ENCODE data around the gene KLHL22.
"Not testable (repeated sequence)": the region's sequence is repeated elsewhere in the genome, so short reads cannot be mapped to it uniquely, and the experiment has no call there.

Gene KLHL22, protein sequence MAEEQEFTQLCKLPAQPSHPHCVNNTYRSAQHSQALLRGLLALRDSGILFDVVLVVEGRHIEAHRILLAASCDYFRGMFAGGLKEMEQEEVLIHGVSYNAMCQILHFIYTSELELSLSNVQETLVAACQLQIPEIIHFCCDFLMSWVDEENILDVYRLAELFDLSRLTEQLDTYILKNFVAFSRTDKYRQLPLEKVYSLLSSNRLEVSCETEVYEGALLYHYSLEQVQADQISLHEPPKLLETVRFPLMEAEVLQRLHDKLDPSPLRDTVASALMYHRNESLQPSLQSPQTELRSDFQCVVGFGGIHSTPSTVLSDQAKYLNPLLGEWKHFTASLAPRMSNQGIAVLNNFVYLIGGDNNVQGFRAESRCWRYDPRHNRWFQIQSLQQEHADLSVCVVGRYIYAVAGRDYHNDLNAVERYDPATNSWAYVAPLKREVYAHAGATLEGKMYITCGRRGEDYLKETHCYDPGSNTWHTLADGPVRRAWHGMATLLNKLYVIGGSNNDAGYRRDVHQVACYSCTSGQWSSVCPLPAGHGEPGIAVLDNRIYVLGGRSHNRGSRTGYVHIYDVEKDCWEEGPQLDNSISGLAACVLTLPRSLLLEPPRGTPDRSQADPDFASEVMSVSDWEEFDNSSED

DNA sequence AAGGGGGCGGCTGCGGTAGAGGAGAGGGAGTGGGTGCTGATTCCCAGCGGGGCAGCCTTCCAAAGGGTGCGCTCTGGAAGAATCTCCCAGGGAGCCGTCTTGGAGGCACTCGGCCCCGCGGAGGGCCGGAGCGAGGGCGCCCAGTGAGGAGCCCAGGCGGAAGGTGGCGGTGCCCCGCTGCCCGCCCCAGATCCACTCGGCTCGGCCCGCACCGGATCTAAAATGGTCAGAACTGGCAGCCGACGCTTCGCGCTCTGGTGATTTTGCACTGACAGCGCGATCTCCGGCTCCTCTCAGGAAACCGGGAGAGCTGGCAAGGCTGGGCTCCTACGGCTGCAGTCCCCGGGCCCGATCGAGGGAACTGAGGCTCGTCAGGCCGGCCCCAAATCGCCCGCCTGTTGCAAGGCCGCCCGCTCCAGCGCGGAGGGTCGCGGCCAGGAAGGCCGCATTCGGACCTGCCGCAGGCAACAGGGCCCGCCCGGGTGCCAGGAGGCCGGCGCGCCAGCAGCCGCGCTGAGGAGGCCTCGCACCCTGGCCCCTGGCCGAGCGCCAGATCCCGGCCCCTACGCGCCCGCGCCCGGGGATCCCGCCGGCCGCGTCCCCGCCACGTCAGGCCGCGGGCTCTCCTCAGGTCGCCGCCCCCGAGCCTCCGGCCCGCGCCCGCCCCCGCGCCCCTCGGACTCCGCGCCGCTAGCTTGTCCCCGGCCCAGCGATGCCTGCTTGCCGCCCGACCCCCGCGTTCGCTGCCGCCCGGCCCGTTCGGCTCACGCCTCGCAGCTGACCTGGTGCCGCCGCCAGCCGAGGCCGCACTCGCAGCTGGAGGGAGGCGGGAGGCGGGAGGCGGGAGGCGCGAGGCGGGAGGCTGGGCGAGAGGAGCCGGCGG, at the start of gene KLHL22:
KLHL22 (minus strand) TSS at position 818 of the 883 bp plus-strand sequence. CDS start 6,584 bp downstream, outside the sequence.
- H3K4me1 Mint-ChIP-seq, result peaks cover 46% of the 10 kb centered on the region
- no peaks in the 10 kb centered on the region for H3K9me3 Mint-ChIP-seq
- H3K27ac Mint-ChIP-seq (ENCODE audit: low read depth), result peak within 1 kb of the TSS; percentile 94
- no peak for DNase-seq (ENCODE audit: low spot score in 2 of 2)
- peaks cover 3% of the 10 kb centered on the region for H3K36me3 Mint-ChIP-seq (ENCODE audit: insufficient read depth)
- peak within 1 kb of the TSS; percentile 95 for H3K4me3 Mint-ChIP-seq
- ATAC-seq (replicated peaks; ENCODE audit: extremely low read depth, poor library complexity, severe bottlenecking), result peak; percentile 5
- H3K27me3 Mint-ChIP-seq, result no peaks in the 10 kb centered on the region

DNA sequence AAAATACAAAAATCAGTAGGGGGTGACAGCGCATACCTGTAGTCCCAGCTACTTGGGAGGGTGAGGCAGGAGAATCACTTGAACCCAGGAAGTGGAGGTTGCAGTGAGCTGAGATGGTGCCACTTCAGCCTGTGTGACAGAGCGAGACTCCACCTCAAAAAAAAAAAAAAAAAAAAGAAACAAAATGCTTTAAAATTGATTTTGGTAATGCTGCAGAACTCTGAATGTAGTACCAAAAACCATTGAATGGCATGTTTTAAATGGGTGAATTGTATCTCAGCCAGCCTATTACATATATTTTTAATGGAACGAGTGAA, 49.7 kb upstream of the KLHL22 start:
- peaks cover 24% of the 10 kb centered on the region for H3K36me3 Mint-ChIP-seq (ENCODE audit: insufficient read depth)
- not testable (repeated sequence) for H3K27ac Mint-ChIP-seq (ENCODE audit: low read depth); H3K27me3 Mint-ChIP-seq; H3K4me3 Mint-ChIP-seq; ATAC-seq (replicated peaks; ENCODE audit: extremely low read depth, poor library complexity, severe bottlenecking); H3K9me3 Mint-ChIP-seq; DNase-seq (ENCODE audit: low spot score in 2 of 2)
- peaks cover 50% of the 10 kb centered on the region for H3K4me1 Mint-ChIP-seq

DNA sequence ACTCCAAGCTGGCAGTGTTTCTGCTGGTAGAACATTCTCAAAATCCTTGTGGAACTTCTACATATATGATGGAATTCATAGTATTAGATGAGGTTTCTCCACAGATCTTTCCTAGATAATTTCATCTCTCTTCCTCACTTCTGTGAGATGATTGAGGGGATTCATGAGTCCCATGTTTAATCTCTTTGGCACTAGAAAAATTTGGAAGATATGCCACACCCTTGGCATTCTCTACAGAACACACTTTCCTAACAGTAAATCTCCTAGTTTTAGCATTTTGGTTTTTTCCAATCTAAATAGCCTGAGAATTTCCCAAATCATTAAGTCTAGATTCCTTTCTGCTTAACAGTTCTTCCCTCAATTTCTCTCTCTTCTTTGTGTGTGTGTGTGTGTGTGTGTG, 47.1 kb upstream of the KLHL22 start:
- no peak for DNase-seq (ENCODE audit: low spot score in 2 of 2)
- Mint-ChIP-seq H3K27ac (ENCODE audit: low read depth) (peak overlapping the region; percentile 74), H3K4me3 (no peak overlapping the region), H3K36me3 (ENCODE audit: insufficient read depth) (peaks cover 37% of the 10 kb centered on the region), H3K27me3 (no peaks in the 10 kb centered on the region), H3K4me1 (peaks cover 35% of the 10 kb centered on the region), H3K9me3 (no peaks in the 10 kb centered on the region)
- ATAC-seq (replicated peaks; ENCODE audit: extremely low read depth, poor library complexity, severe bottlenecking), result no peak

DNA sequence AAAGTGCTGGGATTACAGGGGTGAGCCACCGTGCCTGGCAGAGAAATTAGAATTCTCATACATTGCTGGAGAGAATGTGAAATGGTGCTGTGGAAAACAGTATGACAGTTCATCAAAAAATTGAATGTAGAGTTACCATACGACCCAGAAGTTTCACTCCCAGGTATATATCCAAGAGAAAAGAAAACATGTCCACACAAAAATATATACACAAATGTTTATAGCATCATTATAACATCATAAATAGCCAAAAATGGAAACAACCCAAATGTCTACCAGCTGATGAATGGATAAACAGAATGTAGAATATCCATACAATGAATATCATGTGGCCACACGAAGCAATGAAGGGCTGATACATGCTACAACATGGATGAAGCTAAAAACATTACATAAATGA, 46.5 kb upstream of the KLHL22 start:
- no peak for DNase-seq (ENCODE audit: low spot score in 2 of 2)
- H3K27ac Mint-ChIP-seq (ENCODE audit: low read depth), result peak overlapping the region; percentile 69
- H3K27me3 Mint-ChIP-seq, result no peaks in the 10 kb centered on the region
- H3K4me1 Mint-ChIP-seq, result peaks cover 40% of the 10 kb centered on the region
- no peak for ATAC-seq (replicated peaks; ENCODE audit: extremely low read depth, poor library complexity, severe bottlenecking)
- no peak overlapping the region for H3K4me3 Mint-ChIP-seq
- peaks cover 39% of the 10 kb centered on the region for H3K36me3 Mint-ChIP-seq (ENCODE audit: insufficient read depth)
- no peaks in the 10 kb centered on the region for H3K9me3 Mint-ChIP-seq

DNA sequence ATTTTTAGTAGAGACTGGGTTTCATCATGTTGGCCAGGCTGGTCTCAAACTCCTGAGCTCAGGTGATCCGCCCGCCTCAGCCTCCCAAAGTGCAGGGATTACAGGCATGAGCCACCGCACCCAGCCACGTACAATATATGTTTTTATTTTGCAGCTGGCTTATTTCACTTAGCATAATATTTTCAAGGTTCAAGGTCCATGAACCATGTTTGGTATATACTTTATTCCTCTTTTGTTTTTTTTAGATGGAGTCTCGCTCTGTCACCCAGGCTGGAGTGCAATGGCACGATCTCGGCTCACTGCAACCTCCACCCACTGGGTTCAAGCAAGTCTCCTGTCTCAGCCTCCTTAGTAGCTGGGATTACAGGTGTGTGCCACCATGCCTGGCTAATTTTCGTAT, 43.3 kb upstream of the KLHL22 start:
- Mint-ChIP-seq H3K36me3 (ENCODE audit: insufficient read depth) (peaks cover 33% of the 10 kb centered on the region), H3K4me1 (peaks cover 41% of the 10 kb centered on the region)
- not testable (repeated sequence) for H3K27me3 Mint-ChIP-seq; H3K9me3 Mint-ChIP-seq; H3K27ac Mint-ChIP-seq (ENCODE audit: low read depth); H3K4me3 Mint-ChIP-seq; ATAC-seq (replicated peaks; ENCODE audit: extremely low read depth, poor library complexity, severe bottlenecking); DNase-seq (ENCODE audit: low spot score in 2 of 2)

DNA sequence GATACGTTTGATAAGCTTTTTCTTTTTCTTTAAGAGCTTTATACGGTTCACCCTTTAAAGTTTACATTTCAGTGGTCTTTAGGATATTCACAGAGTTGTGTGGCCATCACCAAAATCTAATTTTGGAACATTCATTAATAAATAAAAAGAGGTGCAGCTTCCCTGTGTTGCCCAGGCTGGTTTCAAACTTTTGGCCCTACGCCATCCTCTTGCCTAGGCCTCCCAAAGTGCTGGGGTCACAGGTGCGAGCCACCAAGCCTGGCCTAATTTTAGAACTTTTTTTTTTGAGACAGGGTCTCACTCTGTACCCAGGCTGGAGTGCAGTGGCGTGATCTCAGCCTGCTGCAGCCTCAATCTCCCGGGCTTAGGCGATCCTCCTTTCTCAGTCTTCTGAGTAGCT, 42.4 kb upstream of the KLHL22 start:
- Mint-ChIP-seq H3K36me3 (ENCODE audit: insufficient read depth) (peaks cover 33% of the 10 kb centered on the region), H3K27me3 (no peaks in the 10 kb centered on the region), H3K4me1 (peaks cover 46% of the 10 kb centered on the region), H3K27ac (ENCODE audit: low read depth) (peak overlapping the region; percentile 12), H3K9me3 (no peaks in the 10 kb centered on the region), H3K4me3 (no peak overlapping the region)
- ATAC-seq (replicated peaks; ENCODE audit: extremely low read depth, poor library complexity, severe bottlenecking) (no peak), DNase-seq (ENCODE audit: low spot score in 2 of 2) (no peak)

DNA sequence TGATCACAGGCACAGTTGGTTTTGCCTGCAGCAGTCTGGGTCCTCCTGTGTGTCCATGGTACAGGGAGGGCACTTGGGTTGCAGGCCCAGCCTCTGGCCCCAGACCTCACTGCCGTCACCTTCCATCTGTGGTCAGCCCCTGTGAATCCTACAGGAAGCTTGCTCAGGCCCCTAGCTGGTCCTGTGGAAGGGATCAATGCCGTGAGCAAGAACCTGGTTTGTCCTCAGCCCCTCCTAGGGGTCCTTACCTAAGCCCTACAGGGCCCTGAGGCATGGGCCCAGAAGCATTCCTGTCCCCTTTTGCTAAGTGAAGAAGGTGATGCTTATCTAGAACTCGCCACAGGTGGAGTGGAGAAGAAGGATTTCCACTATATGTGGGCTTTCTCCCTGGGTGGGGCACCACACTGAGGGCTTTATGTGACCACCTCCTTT, 41.7 kb upstream of the KLHL22 start:
- Mint-ChIP-seq H3K4me3 (no peak overlapping the region), H3K27me3 (no peaks in the 10 kb centered on the region), H3K27ac (ENCODE audit: low read depth) (peak overlapping the region; percentile 70), H3K9me3 (no peaks in the 10 kb centered on the region), H3K4me1 (peaks cover 47% of the 10 kb centered on the region), H3K36me3 (ENCODE audit: insufficient read depth) (peaks cover 28% of the 10 kb centered on the region)
- no peak for ATAC-seq (replicated peaks; ENCODE audit: extremely low read depth, poor library complexity, severe bottlenecking)
- DNase-seq (ENCODE audit: low spot score in 2 of 2), result no peak

DNA sequence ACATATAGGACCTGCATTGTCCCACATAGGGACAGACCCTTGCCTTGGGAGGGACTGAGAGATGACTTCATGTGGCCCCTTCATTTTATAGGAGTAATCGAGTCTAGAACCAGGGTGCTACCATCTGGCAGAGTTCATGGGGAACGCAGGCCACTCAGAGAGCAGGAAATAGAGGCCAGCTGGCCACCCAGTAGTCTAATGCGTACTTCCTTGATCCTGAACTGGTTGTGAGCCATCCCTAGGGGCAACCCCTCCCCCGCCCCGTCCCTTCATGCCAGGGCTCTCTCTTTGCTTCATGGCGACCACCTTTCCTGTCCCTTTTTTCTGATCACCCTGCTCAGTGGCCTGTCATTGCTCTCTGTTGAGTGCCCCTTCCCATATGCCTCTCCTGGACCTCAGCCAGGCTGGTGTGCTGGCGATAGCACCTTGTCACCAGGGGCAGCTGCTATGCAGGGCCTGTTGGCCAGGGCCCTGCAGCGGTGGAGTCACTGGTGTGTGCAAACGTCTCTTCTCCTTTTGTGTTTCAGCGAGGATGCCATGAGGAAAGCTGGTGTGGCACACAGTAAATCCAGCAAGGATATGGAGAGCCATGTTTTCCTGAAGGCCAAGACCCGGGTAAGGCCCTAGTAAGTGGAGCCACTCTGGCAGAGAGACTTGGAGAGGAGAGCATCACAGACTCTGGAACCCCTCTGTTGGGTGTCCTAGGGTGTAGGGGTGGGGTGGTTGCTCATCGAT, 41.2 kb upstream of the KLHL22 start:
- H3K27me3 Mint-ChIP-seq, result no peaks in the 10 kb centered on the region
- no peak for DNase-seq (ENCODE audit: low spot score in 2 of 2)
- no peak for ATAC-seq (replicated peaks; ENCODE audit: extremely low read depth, poor library complexity, severe bottlenecking)
- H3K4me1 Mint-ChIP-seq, result peaks cover 52% of the 10 kb centered on the region
- no peak overlapping the region for H3K4me3 Mint-ChIP-seq
- peak overlapping the region; percentile 70 for H3K27ac Mint-ChIP-seq (ENCODE audit: low read depth)
- H3K9me3 Mint-ChIP-seq, result no peaks in the 10 kb centered on the region
- peaks cover 24% of the 10 kb centered on the region for H3K36me3 Mint-ChIP-seq (ENCODE audit: insufficient read depth)

DNA sequence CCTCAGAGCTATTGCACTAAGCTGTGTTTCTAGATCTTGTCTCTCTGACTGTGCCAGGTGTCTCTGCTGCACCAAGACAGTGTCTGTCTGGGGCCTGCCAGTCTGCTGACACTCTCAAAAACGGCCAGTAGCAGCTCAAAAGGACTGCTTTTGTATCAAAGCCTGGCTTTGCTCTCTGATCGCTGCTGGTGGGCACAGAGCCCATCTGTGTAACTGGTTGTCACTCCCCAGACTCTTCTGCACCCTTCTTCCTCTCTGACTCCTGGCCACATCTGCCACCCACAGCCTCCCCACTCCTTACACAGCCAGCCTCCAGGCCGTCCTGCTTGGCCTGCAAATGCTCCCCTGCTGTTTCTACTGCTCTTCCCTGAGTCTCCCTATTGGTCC, 38.3 kb upstream of the KLHL22 start:
- no peak for DNase-seq (ENCODE audit: low spot score in 2 of 2)
- Mint-ChIP-seq H3K4me3 (no peak overlapping the region), H3K27me3 (no peaks in the 10 kb centered on the region), H3K27ac (ENCODE audit: low read depth) (peak overlapping the region; percentile 75), H3K4me1 (peaks cover 65% of the 10 kb centered on the region), H3K36me3 (ENCODE audit: insufficient read depth) (peaks cover 13% of the 10 kb centered on the region), H3K9me3 (no peaks in the 10 kb centered on the region)
- no peak for ATAC-seq (replicated peaks; ENCODE audit: extremely low read depth, poor library complexity, severe bottlenecking)

DNA sequence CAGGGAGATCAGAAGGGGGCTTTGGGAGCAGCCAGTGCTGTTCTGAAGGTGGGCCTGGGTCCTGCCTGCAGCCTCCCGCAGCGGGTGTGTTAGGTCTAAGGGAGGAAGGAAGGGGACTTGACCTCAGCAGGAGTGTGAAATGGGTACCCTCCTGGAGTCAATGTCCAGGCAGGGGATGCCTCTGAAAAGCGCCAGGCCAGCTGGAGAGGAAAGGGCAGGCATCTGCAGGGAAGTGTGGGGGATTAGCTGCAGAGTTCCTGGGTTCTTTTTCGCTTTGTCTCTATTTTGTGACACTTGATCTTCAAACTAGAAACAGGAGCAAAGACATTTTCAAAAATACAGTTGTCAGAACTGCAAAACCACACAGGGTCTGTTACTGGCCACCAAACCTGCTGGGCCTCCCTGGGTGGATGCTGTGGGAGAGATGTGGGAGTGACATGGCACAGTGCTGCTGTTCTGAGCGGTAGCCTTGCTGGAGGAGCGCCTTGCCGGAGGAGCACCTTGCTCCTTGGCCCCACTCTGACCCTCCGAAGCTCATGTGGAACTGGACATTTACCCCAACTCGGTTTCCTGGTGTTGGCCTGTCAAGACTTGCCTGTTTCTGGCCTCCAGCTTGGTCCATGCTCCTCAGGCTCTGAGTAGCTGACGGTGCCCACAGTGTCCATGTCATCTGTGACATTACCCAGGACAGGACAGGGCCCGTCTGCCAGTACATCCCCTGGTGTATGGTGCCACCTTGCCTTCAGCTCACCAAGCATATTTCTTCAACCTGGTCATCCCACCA, 37.7 kb upstream of the KLHL22 start:
- Mint-ChIP-seq H3K4me3 (peak overlapping the region; percentile 66), H3K27ac (ENCODE audit: low read depth) (peak overlapping the region; percentile 77), H3K4me1 (peaks cover 70% of the 10 kb centered on the region), H3K36me3 (ENCODE audit: insufficient read depth) (peaks cover 11% of the 10 kb centered on the region), H3K27me3 (no peaks in the 10 kb centered on the region), H3K9me3 (no peaks in the 10 kb centered on the region)
- DNase-seq (ENCODE audit: low spot score in 2 of 2) (no peak), ATAC-seq (replicated peaks; ENCODE audit: extremely low read depth, poor library complexity, severe bottlenecking) (no peak)

DNA sequence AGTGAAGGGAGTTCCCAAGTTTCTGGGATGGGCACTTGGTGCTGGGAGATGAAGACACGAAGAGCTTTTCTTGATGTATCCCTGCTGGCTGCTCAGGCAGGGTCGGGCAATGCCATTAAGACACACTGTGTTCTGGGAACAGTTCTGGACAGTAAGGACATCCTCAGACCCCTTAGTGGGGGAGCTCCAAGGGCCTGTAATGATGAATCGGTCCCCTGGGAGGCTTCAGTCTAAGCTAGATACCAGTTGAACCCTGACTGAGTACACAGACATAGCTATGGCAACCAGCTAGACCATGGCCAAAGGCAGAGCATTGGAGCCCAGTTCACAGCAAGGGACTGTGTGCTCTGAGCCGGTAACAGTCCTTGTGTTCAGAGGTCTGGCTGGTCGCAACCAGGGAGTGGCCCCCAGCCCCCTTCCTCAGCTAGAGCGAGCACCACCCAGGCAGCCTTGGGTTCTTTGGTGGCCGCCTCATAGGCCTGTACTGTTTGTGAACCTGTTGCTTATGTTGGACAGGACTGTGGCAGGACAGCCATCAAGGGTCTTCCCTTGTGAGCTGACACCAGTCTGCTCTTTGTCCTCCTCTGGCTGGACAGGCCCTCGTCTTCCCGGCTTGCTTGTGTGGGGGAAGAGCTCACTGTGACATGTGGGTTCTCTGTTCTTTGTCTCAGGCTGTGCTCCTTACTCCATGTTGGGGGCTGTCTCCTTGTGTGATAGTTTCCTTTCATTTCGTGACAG, 36.8 kb upstream of the KLHL22 start:
- peak overlapping the region; percentile 77 for H3K27ac Mint-ChIP-seq (ENCODE audit: low read depth)
- DNase-seq (ENCODE audit: low spot score in 2 of 2) (no peak), ATAC-seq (replicated peaks; ENCODE audit: extremely low read depth, poor library complexity, severe bottlenecking) (no peak)
- peaks cover 16% of the 10 kb centered on the region for H3K36me3 Mint-ChIP-seq (ENCODE audit: insufficient read depth)
- H3K4me3 Mint-ChIP-seq, result peak overlapping the region; percentile 66
- H3K9me3 Mint-ChIP-seq, result no peaks in the 10 kb centered on the region
- H3K27me3 Mint-ChIP-seq, result no peaks in the 10 kb centered on the region
- peaks cover 73% of the 10 kb centered on the region for H3K4me1 Mint-ChIP-seq
